KMS-11 (cell line): ENCODE results near the gene BHLHA15.

Experiments used
- H2AFZ ChIP-seq: fragments of 200-600 bp; sonication (generic); 2 replicates; pipeline ENCODE4 v1.6.1; 2016; ENCODE audit warnings: antibody characterized with exemption, mixed run types, low read depth
- H3K27ac ChIP-seq: fragments of 200-600 bp; sonication (generic); 2 replicates; pipeline ENCODE4 v1.6.1; 2016; ENCODE audit warnings: mild to moderate bottlenecking, mixed run types
- H3K27me3 ChIP-seq: fragments of 200-600 bp; sonication (generic); 2 replicates; pipeline ENCODE4 v1.6.1; 2017; ENCODE audit warnings: mild to moderate bottlenecking, low read depth, mixed run types, moderate library complexity; ENCODE audit not compliant: insufficient read depth
- H3K36me3 ChIP-seq: fragments of 200-600 bp; sonication (generic); 2 replicates; pipeline ENCODE4 v1.6.1; 2017; ENCODE audit warnings: mild to moderate bottlenecking, mixed run types; ENCODE audit not compliant: insufficient read depth
- H3K4me1 ChIP-seq: fragments of 200-600 bp; sonication (generic); 2 replicates; pipeline ENCODE4 v1.6.1; 2016; ENCODE audit warnings: mild to moderate bottlenecking, low read depth, mixed run types; ENCODE audit not compliant: poor library complexity, severe bottlenecking
- H3K4me2 ChIP-seq: fragments of 200-600 bp; sonication (generic); 2 replicates; pipeline ENCODE4 v1.7.0; 2016; ENCODE audit warnings: mild to moderate bottlenecking, mixed run types
- H3K4me3 ChIP-seq: fragments of 200-600 bp; sonication (generic); IDR thresholded peaks from 2 replicates; pipeline ENCODE4 v1.6.1; 2017; ENCODE audit warnings: low read depth, low read length, mixed read lengths; ENCODE audit not compliant: insufficient read depth
- H3K79me2 ChIP-seq: fragments of 200-600 bp; sonication (generic); 2 replicates; pipeline ENCODE4 v1.6.1; 2016; ENCODE audit warnings: low read depth, mixed run types; ENCODE audit not compliant: insufficient read depth
- H3K9ac ChIP-seq: fragments of 200-600 bp; sonication (generic); 2 replicates; pipeline ENCODE4 v1.6.1; 2016; ENCODE audit warnings: mild to moderate bottlenecking, mixed run types
- H4K20me1 ChIP-seq: fragments of 200-600 bp; sonication (generic); 2 replicates; pipeline ENCODE4 v1.6.1; 2016; ENCODE audit warnings: mild to moderate bottlenecking, mixed run types; ENCODE audit not compliant: insufficient read depth
- CTCF ChIP-seq: fragments of 200-600 bp; sonication (generic); conservative IDR thresholded peaks from 2 replicates; pipeline ENCODE4 v1.6.1; 2017; ENCODE audit warnings: low read depth, mild to moderate bottlenecking, antibody characterized with exemption, low read length, moderate library complexity, mixed read lengths

Gene BHLHA15

GRCh38 chr7:98168904-98169621 is 42.2 kb upstream of the BHLHA15 start:
- Histone ChIP-seq H4K20me1 (0 out of 2 replicates have a peak, but pooled peaks cover 4% of the 10 kb centered on the region), H3K4me3 (no peak overlapping the region), H3K27me3 (no peaks in the 10 kb centered on the region), H3K27ac (no peak overlapping the region), H3K79me2 (no peaks in the 10 kb centered on the region), H3K4me1 (peaks cover 4% of the 10 kb centered on the region), H3K4me2 (no peak overlapping the region), H3K9ac (no peak overlapping the region), H3K36me3 (no peaks in the 10 kb centered on the region), H2AFZ (no peak overlapping the region)
- TF ChIP-seq CTCF = peak; percentile 9; the same call in 1 of the 2 replicates

- no peak overlapping the region for H3K4me3 ChIP-seq
- no peaks in the 10 kb centered on the region for H3K27me3 ChIP-seq
- peaks cover 4% of the 10 kb centered on the region for H3K4me1 ChIP-seq
- 0 out of 2 replicates have a peak, but pooled peaks cover 4% of the 10 kb centered on the region for H4K20me1 ChIP-seq
- H3K27ac ChIP-seq = no peak overlapping the region
- TF ChIP-seq CTCF = no peak
- H3K4me2 ChIP-seq = no peak overlapping the region
- H3K79me2 ChIP-seq = no peaks in the 10 kb centered on the region
- no peaks in the 10 kb centered on the region for H3K36me3 ChIP-seq
- H3K9ac ChIP-seq = no peak overlapping the region
- no peak overlapping the region for H2AFZ ChIP-seq
Measured at GRCh38 chr7:98170966-98171365, 40.3 kb upstream of the BHLHA15 start.

GRCh38 chr7:98171449-98171848 is 39.8 kb upstream of the BHLHA15 start:
- Histone ChIP-seq H3K36me3 (no peaks in the 10 kb centered on the region), H3K27ac (no peak overlapping the region), H3K4me2 (no peak overlapping the region), H3K79me2 (no peaks in the 10 kb centered on the region), H3K9ac (no peak overlapping the region), H3K4me1 (peaks cover 4% of the 10 kb centered on the region), H2AFZ (no peak overlapping the region), H4K20me1 (0 out of 2 replicates have a peak, but pooled peaks cover 4% of the 10 kb centered on the region), H3K27me3 (no peaks in the 10 kb centered on the region), H3K4me3 (no peak overlapping the region)
- no peak for TF ChIP-seq CTCF

- H4K20me1 ChIP-seq = no peaks in the 10 kb centered on the region
- H3K4me2 ChIP-seq = no peak overlapping the region
- no peaks in the 10 kb centered on the region for H3K36me3 ChIP-seq
- no peak overlapping the region for H3K4me3 ChIP-seq
- H3K27ac ChIP-seq = no peak overlapping the region
- H3K27me3 ChIP-seq = no peaks in the 10 kb centered on the region
- no peak overlapping the region for H2AFZ ChIP-seq
- TF ChIP-seq CTCF = no peak
- H3K79me2 ChIP-seq = no peaks in the 10 kb centered on the region
- no peaks in the 10 kb centered on the region for H3K4me1 ChIP-seq
- no peak overlapping the region for H3K9ac ChIP-seq
Measured at GRCh38 chr7:98174334-98175259, 36.6 kb upstream of the BHLHA15 start.
